ENCODE results near the gene GET4. TPM values are rescaled to one million over a fixed set of nuclear protein-coding genes. Genes with fewer than 3 reads are reported as not detected.

Gene GET4
- total RNA-seq, 4 donors from 2014 or later, result 16.3 to 35.0 (median 17.9) TPM

- no peak for TF ChIP-seq CTCF (IDR thresholded peaks at IDR 0.05; ENCODE audit: low read depth)
Observed at GRCh38 chr7:929311-929711, 53.0 kb downstream of the GET4 start.

GRCh38 chr7:930975-931758 is 54.8 kb downstream of the GET4 start:
- no peak for TF ChIP-seq CTCF (IDR thresholded peaks at IDR 0.05; ENCODE audit: low read depth)

- TF ChIP-seq CTCF (IDR thresholded peaks at IDR 0.05; ENCODE audit: low read depth), result no peak
Observed at GRCh38 chr7:931871-932650, 55.7 kb downstream of the GET4 start.

GRCh38 chr7:932651-932975 is 56.3 kb downstream of the GET4 start:
- TF ChIP-seq CTCF (IDR thresholded peaks at IDR 0.05; ENCODE audit: low read depth), result no peak

GRCh38 chr7:934469-935163 is 58.3 kb downstream of the GET4 start:
- TF ChIP-seq CTCF (IDR thresholded peaks at IDR 0.05; ENCODE audit: low read depth), result no peak

GRCh38 chr7:935164-935873 is 59.0 kb downstream of the GET4 start:
- TF ChIP-seq CTCF (IDR thresholded peaks at IDR 0.05; ENCODE audit: low read depth), result no peak

Data from subcutaneous adipose tissue (tissue), 4 donors.